HepG2 (cell line): ENCODE results near the gene DLG2. TPM values are rescaled to one million over a fixed set of nuclear protein-coding genes. Genes with fewer than 3 reads are reported as not detected.

ENCODE experiments used
- ATAC-seq: fragments of 200-7000 bp; cut with Tn5 transposase; 3 replicates; pipeline ENCODE4 v1.9.1; 2020; ENCODE audit warnings: mild to moderate bottlenecking, moderate library complexity
- BruUV-seq: library from RNA; stranded (reverse); fragments of 400-500 nt; replicated peaks from 2 replicates; lab custom pipeline; 2021; lab: Mats Ljungman, UMichigan
- CTCF ChIA-PET: fragments of 300-600 bp; formaldehyde crosslinking; extraction: SDS; loops from one replicate; lab custom pipeline; 2021; ENCODE audit warnings: low total read pairs, inconsistent platforms, low intra/inter-chr PET ratio; lab: Yijun Ruan, JAX
- POLR2A ChIA-PET: fragments of 350-600 bp; sonication (Branson Sonifier 250); formaldehyde crosslinking; loops from one replicate; lab custom pipeline; 2020; ENCODE audit warnings: antibody characterized with exemption, inconsistent platforms; lab: Yijun Ruan, JAX
- DNase-seq: peaks from one replicate; pipeline ENCODE4 v3.0.0-alpha.2; 2015; ENCODE audit warnings: low spot score
- FAIRE-seq: peaks from 3 replicates; lab custom pipeline; 2011; peaks lifted over from hg19 to GRCh38; lab: Jason Lieb, UNC
- H2AFZ ChIP-seq: one replicate; pipeline ENCODE4 v1.6.1; 2011; ENCODE audit warnings: low read length, inconsistent platforms
- H3K27ac ChIP-seq: fragments of 300-600 bp; 3 replicates; pipeline ENCODE4 v1.8.0; 2011; ENCODE audit warnings: mixed run types, mild to moderate bottlenecking, mixed read lengths, low read length, inconsistent platforms; ENCODE audit not compliant: insufficient read depth; ENCODE audit errors: extremely low read length
- H3K27me3 ChIP-seq, 2 experiments: fragments of 200-600 bp in 1 of 2; 2 replicates in 1 of 2; 3 replicates in 1 of 2; pipeline versions ENCODE4 v1.6.0 to v1.8.0; 2011; ENCODE audit warnings: low read length in 2 of 2, mild to moderate bottlenecking in 2 of 2, moderate library complexity in 2 of 2, inconsistent platforms in 1 of 2; ENCODE audit not compliant: insufficient read depth in 2 of 2, control insufficient read depth in 1 of 2
- H3K36me3 ChIP-seq, 2 experiments: fragments of 200-600 bp in 1 of 2; replicated peaks in 1 of 2; 2 replicates in 1 of 2; 3 replicates in 1 of 2; pipeline versions ENCODE4 v1.5.1 to v1.8.0; 2011; ENCODE audit warnings: low read length in 2 of 2, inconsistent platforms in 1 of 2; ENCODE audit not compliant: insufficient read depth in 2 of 2, control insufficient read depth in 1 of 2
- H3K4me1 ChIP-seq: 2 replicates; pipeline ENCODE4 v1.5.1; 2012; ENCODE audit warnings: low read length, inconsistent platforms; ENCODE audit not compliant: insufficient read depth
- H3K4me2 ChIP-seq: 2 replicates; pipeline ENCODE4 v1.6.0; 2011; ENCODE audit warnings: low read depth, low read length, inconsistent platforms
- H3K4me3 ChIP-seq, 3 experiments: fragments of 200-600 bp in 1 of 3; sonication (generic), shearing (Covaris generic) in 1 of 3; replicated peaks in 1 of 3; 2 replicates each; pipeline ENCODE4 v1.5.1; 2011 to 2016; ENCODE audit warnings: low read length in 3 of 3, inconsistent platforms in 2 of 3, low read depth in 2 of 3, mild to moderate bottlenecking in 2 of 3, control low read depth in 1 of 3, mixed read lengths in 1 of 3; ENCODE audit not compliant: insufficient read depth in 1 of 3
- H3K79me2 ChIP-seq: one replicate; pipeline ENCODE4 v1.6.1; 2011; ENCODE audit warnings: low read length, inconsistent platforms; ENCODE audit not compliant: insufficient read depth
- H3K9ac ChIP-seq: 2 replicates; pipeline ENCODE4 v1.6.0; 2011; ENCODE audit warnings: mild to moderate bottlenecking, low read depth, low read length, inconsistent platforms; ENCODE audit not compliant: insufficient read depth
- H3K9me3 ChIP-seq: 2 replicates; pipeline ENCODE4 v1.5.1; 2012; ENCODE audit warnings: mild to moderate bottlenecking, low read length
- H4K20me1 ChIP-seq: 2 replicates; pipeline ENCODE4 v1.6.0; 2011; ENCODE audit warnings: inconsistent platforms, mild to moderate bottlenecking, low read length, moderate library complexity; ENCODE audit not compliant: insufficient read depth
- ATF1 ChIP-seq: IDR thresholded peaks from 2 replicates; pipeline ENCODE4 v1.6.1; 2016; ENCODE audit warnings: mild to moderate bottlenecking, control low read depth
- BCL3 ChIP-seq: sonication (generic); formaldehyde crosslinking; IDR thresholded peaks from 2 replicates; pipeline ENCODE4 v1.5.1; 2020; ENCODE audit warnings: mild to moderate bottlenecking, missing genetic modification reagents, moderate library complexity
- EP300 ChIP-seq, 3 experiments: sonication (generic) in 1 of 3; formaldehyde crosslinking in 1 of 3; IDR thresholded peaks; 2 replicates each; pipeline versions ENCODE4 v1.5.1 to v1.6.1; 2011 to 2020; ENCODE audit warnings: low read depth in 2 of 3, low read length in 2 of 3, borderline replicate concordance in 1 of 3, improper control_type of control experiment in 1 of 3, mild to moderate bottlenecking in 1 of 3, missing genetic modification reagents in 1 of 3, moderate library complexity in 1 of 3
- HDAC6 ChIP-seq: fragments of 200-600 bp; sonication (generic); IDR thresholded peaks from 2 replicates; pipeline ENCODE4 v1.7.0; 2017; ENCODE audit warnings: mild to moderate bottlenecking, antibody characterized with exemption, low read length, low read depth
- MTF1 ChIP-seq: sonication (generic); formaldehyde crosslinking; IDR thresholded peaks from 2 replicates; pipeline ENCODE4 v1.5.0; 2020; ENCODE audit warnings: missing genetic modification reagents
- MTF2 ChIP-seq: sonication (generic); formaldehyde crosslinking; IDR thresholded peaks from 2 replicates; pipeline ENCODE4 v1.5.0; 2020; ENCODE audit warnings: missing genetic modification reagents, borderline replicate concordance
- NCOA1 ChIP-seq: sonication (generic); formaldehyde crosslinking; IDR thresholded peaks from 2 replicates; pipeline ENCODE4 v1.9.0; 2021; ENCODE audit warnings: missing genetic modification reagents
- POGZ ChIP-seq: sonication (generic); formaldehyde crosslinking; IDR thresholded peaks from 2 replicates; pipeline ENCODE4 v1.4.0; 2020; ENCODE audit warnings: mild to moderate bottlenecking, missing genetic modification reagents
- SRSF9 ChIP-seq: fragments of 200-400 bp; formaldehyde crosslinking; IDR thresholded peaks from 2 replicates; pipeline ENCODE4 v1.6.1; 2018; ENCODE audit warnings: borderline replicate concordance, mild to moderate bottlenecking, low read depth, low read length; ENCODE audit not compliant: insufficient read depth, poor library complexity, severe bottlenecking
- ZBTB49 ChIP-seq: sonication (generic); formaldehyde crosslinking; IDR thresholded peaks from 2 replicates; pipeline ENCODE4 v1.4.0; 2020; ENCODE audit warnings: missing genetic modification reagents, borderline replicate concordance
- ZFY ChIP-seq: sonication (generic); formaldehyde crosslinking; IDR thresholded peaks from 2 replicates; pipeline ENCODE4 v1.4.0; 2020; ENCODE audit warnings: missing genetic modification reagents
- ZIK1 ChIP-seq: sonication (generic); formaldehyde crosslinking; IDR thresholded peaks from 2 replicates; pipeline ENCODE4 v1.5.0; 2020; ENCODE audit warnings: mild to moderate bottlenecking, low read depth, missing genetic modification reagents, borderline replicate concordance
- ZNF296 ChIP-seq: sonication (generic); formaldehyde crosslinking; conservative IDR thresholded peaks from 2 replicates; pipeline ENCODE4 v1.5.0; 2020; ENCODE audit warnings: mild to moderate bottlenecking, missing genetic modification reagents
- ZNF317 ChIP-seq: sonication (generic); formaldehyde crosslinking; IDR thresholded peaks from 2 replicates; pipeline ENCODE4 v1.5.0; 2020; ENCODE audit warnings: mild to moderate bottlenecking, missing genetic modification reagents
- ZNF383 ChIP-seq: sonication (generic); formaldehyde crosslinking; IDR thresholded peaks from 2 replicates; pipeline ENCODE4 v1.4.0; 2020; ENCODE audit warnings: missing genetic modification reagents, mild to moderate bottlenecking, borderline replicate concordance
- ZNF501 ChIP-seq: sonication (generic); formaldehyde crosslinking; IDR thresholded peaks from 2 replicates; pipeline ENCODE4 v1.5.1; 2020; ENCODE audit warnings: mild to moderate bottlenecking, moderate library complexity, missing genetic modification reagents
- ZNF513 ChIP-seq: sonication (generic); formaldehyde crosslinking; conservative IDR thresholded peaks from 2 replicates; pipeline ENCODE4 v1.5.0; 2020; ENCODE audit warnings: missing genetic modification reagents
- ZNF564 ChIP-seq: sonication (generic); formaldehyde crosslinking; IDR thresholded peaks from 2 replicates; pipeline ENCODE4 v1.8.1; 2023; ENCODE audit warnings: mild to moderate bottlenecking, missing genetic modification reagents
- ZNF891 ChIP-seq: sonication (generic); formaldehyde crosslinking; IDR thresholded peaks from 2 replicates; pipeline ENCODE4 v1.5.0; 2020; ENCODE audit warnings: mild to moderate bottlenecking, missing genetic modification reagents
- ZSCAN21 ChIP-seq: sonication (generic); formaldehyde crosslinking; IDR thresholded peaks from 2 replicates; pipeline ENCODE4 v1.8.0; 2022; ENCODE audit warnings: mild to moderate bottlenecking, missing genetic modification reagents, moderate library complexity, borderline replicate concordance
- WGBS: methylation state at CpG from one replicate; pipeline ENCODE4 v1.1.6; 2017; ENCODE audit warnings: low lambda C conversion rate; 5-methylcytosine and 5-hydroxymethylcytosine counted together
- in situ Hi-C: cut with HindIII; loops from 2 replicates; pipeline ENCODE4 v1.10.0; 2017; ENCODE audit warnings: low pct_unique_long_range_greater_than_20kb; ENCODE audit not compliant: extremely low pct_ligation_motif_present
- intact Hi-C: fragments of 100-400 bp; cut with micrococcal nuclease; formaldehyde crosslinking; loops from one replicate; pipeline ENCODE4 v1.10.0; 2022; ENCODE audit not compliant: unreplicated experiment
- polyA plus RNA-seq, 8 experiments: library from polyadenylated mRNA; depleted of rRNA in 3 of 8; stranded (reverse) in 7 of 8; unstranded in 1 of 8; fragments of >200 nt; fragmentation: Illumina TruSeq in 4 of 8; extraction: Trizol in 4 of 8; gene quantifications; 2 replicates each; pipeline versions ENCODE4 v1.2.1 to v1.2.3, GENCODE V29; 2011 to 2016; ENCODE audit warnings: low read depth in 4 of 8, missing spikeins in 1 of 8, mixed read lengths in 1 of 8; ENCODE audit not compliant: insufficient read depth in 1 of 8
- total RNA-seq, 5 experiments: library from RNA; depleted of rRNA; stranded (reverse); fragments of >200 nt; fragmentation: Illumina TruSeq; extraction: Trizol; gene quantifications; 2 replicates each; pipeline ENCODE4 v1.2.3, GENCODE V29; 2016; ENCODE audit warnings: low read depth in 1 of 5

Gene DLG2
- total and polyA plus RNA-seq, 2 of the 13 experiments (the other 11 are each of a cell fraction or from before 2014, with no cell fraction given) = 0.46 to 1.0 TPM

GRCh38 chr11:85044911-85045310, 582.2 kb downstream of the DLG2 start:
- no peaks in the 10 kb centered on the region for H3K79me2 ChIP-seq
- in situ Hi-C loops = no loop called here
- H3K27ac ChIP-seq = no peak overlapping the region
- no peaks in the 10 kb centered on the region for H4K20me1 ChIP-seq
- ChIA-PET CTCF (no interaction called here), POLR2A (no interaction called here)
- H3K4me2 ChIP-seq = no peak overlapping the region
- H3K9ac ChIP-seq = no peak overlapping the region
- H3K4me1 ChIP-seq = no peaks in the 10 kb centered on the region
- FAIRE-seq (no peak), DNase-seq (no peak), ATAC-seq (no peak)
- TF ChIP-seq HDAC6 (no peak), POGZ (CRISPR knock-in tag) (no peak), ATF1 (no peak), ZFY (no peak), ZNF383 (CRISPR knock-in tag) (no peak), ZBTB49 (CRISPR knock-in tag) (no peak), NCOA1 (no peak), ZNF513 (no peak), ZNF564 (no peak), ZSCAN21 (CRISPR knock-in tag) (no peak), ZIK1 (CRISPR knock-in tag) (no peak), ZNF317 (no peak), ZNF296 (CRISPR knock-in tag) (no peak), EP300 (IDR thresholded peaks at IDR 0.05; ENCODE audit: low read depth in 2 of 2, low read length in 2 of 2) (no peak), EP300 (CRISPR knock-in tag; IDR thresholded peaks at IDR 0.05; ENCODE audit: borderline replicate concordance) (no peak), MTF1 (CRISPR knock-in tag) (no peak), ZNF891 (CRISPR knock-in tag) (no peak), MTF2 (CRISPR knock-in tag) (no peak), BCL3 (CRISPR knock-in tag) (no peak), SRSF9 (no peak), ZNF501 (CRISPR knock-in tag) (no peak)
- H3K4me3 ChIP-seq = no peak overlapping the region
- intact Hi-C loops = no loop called here
- BruUV-seq = no TSS peak
- H3K27me3 ChIP-seq = no peaks in the 10 kb centered on the region
- no peaks in the 10 kb centered on the region for H3K36me3 ChIP-seq
- H3K9me3 ChIP-seq = no peaks in the 10 kb centered on the region
- H2AFZ ChIP-seq = no peak overlapping the region
- 11% methylated on average over 3 of the region's 3 CpGs for WGBS
